ENCODE measurements around the gene SLC4A4.

Gene SLC4A4

DNA sequence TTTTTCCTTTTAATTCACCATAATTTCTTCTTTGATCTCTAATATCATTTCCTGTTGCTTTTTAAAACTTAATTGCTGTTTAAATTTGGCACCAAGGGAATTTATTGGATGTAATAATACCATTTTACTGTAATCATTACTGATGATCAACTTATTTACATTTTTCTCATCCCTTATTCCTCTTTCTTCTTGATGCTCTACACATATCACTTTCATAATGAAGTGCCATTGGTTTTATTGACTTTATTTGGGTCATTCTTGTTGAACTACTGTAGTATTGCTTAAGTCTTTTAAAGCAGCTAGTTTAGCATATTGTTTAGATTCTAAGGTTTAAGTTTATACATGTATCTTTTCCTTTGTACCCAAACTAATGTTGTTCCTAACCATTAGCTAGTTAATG, 130.7 kb downstream of the SLC4A4 start:
- no peak for DNase-seq

DNA sequence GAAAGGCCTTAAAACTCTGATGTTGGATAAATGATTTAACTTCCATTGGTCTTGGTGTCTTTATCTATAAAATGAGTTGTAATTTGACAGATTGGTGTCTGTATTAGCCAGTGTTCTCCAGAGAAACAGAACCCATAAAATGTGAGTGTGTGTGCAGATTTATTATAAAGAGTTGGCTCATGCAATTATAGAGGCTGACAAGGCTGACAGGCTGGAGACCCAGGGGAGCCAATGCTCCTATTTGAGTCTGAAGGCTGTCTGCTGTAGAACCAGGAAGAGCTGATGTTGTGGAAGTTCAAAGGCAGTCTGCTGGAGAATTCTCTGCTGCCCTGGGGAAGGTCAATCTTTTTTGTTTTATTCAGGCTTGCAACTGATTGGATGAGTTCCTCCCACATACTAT, 131.7 kb downstream of the SLC4A4 start:
- DNase-seq, result no peak

DNA sequence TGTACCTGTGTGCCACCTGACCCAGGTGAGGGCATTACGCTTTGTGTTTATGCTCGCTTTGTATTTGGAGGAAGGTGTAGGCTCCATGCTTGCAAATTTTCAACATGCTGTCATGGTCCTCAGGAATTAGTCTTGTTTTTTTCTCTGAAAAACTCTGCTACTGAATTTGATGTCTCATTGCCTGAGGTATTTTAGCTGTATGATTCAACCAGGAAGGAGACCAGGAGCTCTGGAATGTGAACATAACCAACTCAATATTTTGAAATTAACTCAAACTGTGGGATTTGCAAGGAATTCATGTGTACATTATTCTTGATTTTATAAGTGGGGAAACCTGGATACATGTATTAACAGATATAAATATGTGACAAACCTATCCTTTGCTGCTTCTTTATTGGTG, 134.1 kb downstream of the SLC4A4 start:
- no peak for DNase-seq

DNA sequence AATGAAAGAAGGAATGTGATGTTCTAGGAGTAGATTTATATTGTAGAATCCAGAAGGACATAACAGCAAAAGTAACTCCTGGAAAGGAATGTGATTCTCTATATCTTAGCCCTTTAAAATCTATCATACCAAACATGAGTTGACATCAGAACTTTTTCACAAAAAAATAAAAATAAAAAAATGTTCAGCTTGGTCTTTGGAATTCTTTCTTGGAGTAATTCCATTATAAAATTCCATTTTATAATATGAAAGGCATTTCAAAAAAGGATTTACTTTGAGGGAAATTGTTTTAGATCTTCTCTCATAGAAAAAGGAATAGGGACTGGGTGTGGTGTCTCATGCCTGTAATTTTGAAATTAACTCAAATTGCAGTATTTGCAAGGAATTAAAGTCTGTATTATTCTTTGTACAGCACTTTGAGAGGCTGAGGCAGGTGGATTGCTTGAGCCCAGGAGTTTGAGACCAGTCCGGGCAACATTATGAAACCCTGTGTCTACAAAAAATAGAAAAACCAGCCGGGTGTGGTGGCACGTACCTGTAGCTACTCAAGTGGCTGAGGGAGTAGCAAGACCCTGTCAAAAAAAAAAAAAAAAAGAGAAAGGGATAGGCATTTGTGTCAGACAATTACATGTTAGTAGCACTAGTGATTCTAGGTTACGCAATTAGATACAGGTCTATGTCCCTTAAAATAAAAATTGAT, 134.9 kb downstream of the SLC4A4 start:
- DNase-seq, result no peak

DNA sequence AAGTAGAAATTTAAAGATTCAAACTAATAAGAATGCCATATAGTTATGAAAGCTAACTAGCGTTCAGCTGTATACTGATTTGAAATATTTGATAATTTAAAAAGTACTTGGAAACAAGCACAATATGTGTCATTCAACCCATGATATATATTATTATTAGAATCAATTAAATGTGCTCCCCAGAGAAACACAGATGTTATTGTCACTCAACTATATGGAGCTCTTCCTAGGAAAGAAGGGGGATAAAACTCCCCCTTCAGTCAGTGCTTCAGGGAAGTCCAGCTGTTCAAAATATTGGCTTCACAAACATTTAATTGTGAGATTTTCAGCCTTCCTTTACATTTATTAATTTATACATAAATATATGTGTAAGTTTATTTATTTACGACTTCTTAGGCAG, 135.9 kb downstream of the SLC4A4 start:
- no peak for DNase-seq

DNA sequence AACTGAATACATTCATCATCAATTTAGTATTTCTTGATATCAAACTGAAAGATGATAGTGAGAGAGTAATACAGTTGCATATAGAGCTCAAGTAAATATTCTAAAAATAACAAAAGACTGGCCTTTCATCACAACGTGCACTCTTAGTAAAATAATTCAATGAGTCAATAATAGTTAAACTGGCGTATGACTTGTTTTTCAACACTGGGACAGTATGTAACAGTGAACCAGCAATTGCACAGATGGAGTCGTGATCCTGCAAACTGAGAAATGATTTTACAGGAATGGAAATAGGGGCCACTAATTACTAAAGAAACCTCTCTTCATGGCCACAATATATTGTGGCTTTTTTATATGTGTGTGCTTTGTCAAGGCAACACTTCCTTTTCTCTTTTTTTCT, 137.4 kb downstream of the SLC4A4 start:
- no peak for DNase-seq

DNA sequence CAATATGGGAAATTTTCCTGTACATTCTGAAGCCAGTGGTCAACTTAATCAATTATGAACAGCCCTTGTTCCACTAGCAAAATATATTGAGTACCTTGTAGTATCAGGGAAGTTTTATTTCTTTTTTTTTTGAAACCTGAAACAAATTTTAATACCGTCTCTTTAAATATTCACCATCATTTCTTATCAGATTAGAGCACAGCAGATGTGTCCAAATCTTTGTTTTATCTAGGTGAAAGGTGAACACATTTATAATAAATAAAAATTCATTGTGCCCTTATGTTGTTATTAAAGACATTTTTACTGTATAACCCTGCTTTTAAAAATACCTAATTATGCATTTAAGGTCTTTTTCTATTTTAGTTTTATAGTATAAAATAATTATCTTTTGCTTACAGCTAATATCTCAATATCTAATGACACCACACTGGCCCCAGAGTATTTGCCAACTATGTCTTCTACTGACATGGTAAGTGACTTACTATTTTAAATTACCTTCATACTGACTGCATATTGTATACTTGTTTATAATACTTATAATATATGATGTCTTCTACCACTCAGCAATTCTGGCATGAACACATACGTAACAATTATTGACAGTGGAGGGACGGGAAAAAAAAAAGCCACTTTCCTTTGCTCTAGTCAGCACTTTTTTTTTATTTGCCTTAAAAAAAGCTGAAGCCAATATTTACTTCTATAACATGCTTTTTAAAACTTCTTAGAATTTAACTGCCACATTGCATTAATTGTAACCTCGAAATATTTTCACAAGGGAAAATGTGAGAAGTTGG, 147.9 kb downstream of the SLC4A4 start:
- no peak for DNase-seq

DNA sequence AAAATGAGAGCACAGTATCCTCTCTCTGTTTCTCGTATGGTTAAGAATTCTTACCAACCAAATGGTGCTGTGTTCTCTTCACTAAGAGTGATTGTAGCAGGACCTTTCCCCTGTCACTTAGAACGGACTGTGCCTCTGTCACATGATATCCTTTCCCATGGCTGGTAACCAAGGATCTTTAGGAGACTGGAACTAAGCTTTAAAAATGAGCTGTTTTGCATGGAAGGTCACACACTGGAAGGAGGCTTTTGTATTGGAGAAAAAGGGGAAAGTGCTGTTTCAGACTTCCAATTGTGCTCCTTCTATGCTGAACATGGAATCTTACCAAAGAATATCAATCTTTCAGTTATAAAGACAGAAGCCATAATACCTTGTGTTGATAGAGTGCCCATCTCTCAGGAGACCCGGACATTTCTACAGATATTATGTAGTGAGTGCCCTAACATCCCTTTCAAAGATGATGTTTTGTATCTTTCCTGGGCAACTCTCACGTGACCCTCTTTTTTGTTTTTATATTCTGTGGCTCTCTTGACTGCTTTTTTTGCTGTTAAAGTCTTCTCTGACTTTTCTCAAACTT, 148.6 kb downstream of the SLC4A4 start:
- peak in 40 of 58 donors; percentile 0 to 81 (median 10) for DNase-seq

DNA sequence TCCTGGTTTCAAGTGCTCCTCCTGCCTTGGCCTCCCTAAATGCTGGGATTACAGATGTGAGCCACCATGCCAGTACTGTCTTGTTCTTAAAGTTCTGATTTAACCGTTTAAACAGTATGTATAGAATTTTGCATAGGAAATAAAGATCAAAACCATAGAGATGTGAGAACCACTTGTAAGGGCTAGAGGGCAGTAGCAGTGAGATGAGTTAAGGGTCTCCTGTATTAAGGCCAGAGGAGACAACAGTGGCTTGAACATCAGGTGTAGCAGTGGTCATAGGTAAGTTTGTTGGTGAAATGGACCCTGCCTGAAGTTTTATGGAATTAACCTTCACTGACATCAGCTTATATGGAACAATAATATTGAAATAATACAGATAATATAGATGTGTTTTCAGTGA, 155.7 kb downstream of the SLC4A4 start:
- no peak for DNase-seq

DNA sequence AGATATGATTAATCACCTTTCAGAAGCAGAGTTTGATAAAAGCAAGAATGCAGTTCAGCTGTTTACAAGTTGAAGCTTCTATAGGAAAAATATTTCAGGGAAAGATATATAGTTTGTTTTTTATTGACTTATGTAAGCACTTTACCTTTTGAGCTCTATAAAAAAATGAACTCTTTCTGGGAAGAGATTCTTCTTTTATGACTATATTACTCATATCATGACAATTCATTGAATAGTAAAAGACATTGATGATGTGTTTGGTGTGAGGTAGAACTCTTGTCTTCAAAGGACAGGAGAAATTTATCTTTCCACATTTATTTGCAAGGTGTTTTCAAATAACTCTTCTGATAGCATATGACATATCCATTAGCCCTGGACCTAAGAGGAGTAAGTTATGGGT, 156.6 kb downstream of the SLC4A4 start:
- DNase-seq, result no peak

DNA sequence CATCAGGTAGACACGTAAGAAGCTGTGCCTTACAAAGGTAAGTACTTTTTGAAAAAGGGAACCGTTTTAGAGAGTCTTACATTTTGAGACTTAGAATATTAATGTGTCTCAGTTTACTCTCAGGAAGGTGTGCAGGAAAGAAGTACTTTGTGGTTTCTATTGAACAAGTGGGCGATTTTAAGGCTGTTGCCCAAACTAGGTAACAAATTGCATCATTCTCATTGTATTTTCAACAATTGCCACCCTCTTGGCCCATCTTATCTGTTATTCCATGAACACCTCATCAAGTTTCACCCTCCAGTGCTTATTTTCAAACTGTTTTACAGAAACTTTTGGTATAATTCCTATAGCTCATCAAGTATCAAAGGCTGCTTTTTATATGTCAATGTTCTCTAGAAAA, 158.3 kb downstream of the SLC4A4 start:
- no peak for DNase-seq

DNA sequence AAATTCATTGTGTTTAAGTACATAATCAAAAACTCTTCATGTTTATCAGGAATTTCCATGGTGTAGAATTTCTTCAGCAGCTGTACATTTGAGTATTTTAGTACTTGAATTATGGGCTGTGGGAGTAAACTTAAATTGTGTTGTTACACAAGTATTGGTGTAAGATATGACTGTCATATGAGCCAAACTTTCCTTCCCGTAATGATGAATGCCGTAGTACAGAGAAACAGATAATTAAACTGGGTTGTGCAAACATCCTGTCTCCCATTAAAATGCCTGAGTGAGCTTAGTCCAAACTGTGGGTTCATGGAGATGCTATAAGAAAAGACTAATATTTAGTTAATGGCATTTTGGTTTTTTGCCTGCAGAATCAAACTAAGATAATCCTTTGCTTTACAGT, 159.2 kb downstream of the SLC4A4 start:
- DNase-seq, result no peak

DNA sequence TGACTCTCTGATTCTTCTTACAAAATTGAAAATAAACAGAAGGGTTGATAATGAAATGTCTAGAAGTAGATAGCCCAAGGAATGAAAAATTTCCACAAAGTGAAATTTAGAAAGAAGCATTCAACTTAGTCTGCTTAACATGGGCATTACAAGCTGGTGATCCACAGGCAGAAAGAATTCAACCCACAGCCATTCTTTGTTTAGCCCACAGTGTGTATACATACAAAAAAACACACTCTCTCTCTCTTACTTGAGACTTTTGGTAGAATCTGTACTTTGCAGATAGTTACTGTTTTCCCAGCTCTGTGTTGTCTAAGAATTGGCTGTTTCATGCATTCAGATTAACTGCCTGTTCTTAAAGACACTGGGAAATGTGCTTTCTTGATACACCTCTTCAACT, 159.8 kb downstream of the SLC4A4 start:
- DNase-seq, result no peak

DNA sequence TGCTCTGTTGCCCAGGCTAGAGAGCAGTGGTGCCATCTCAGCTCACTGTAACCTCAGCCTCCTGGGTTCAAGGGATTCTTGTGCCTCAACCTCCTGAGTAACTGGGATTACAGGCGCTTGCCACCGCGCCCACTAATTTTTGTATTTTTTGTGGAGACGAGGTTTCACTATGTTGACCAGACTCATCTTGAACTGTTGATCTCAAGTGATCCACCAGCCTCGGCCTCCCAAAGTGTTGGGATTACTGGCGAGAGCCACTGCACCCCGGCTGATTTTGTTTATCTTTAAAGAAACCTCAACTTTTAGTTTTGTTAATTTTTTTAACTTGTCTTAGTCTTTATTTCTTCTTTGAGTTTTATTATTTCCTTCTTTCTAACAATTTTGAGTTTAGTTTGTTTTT, 163.2 kb downstream of the SLC4A4 start:
- no peak for DNase-seq

DNA sequence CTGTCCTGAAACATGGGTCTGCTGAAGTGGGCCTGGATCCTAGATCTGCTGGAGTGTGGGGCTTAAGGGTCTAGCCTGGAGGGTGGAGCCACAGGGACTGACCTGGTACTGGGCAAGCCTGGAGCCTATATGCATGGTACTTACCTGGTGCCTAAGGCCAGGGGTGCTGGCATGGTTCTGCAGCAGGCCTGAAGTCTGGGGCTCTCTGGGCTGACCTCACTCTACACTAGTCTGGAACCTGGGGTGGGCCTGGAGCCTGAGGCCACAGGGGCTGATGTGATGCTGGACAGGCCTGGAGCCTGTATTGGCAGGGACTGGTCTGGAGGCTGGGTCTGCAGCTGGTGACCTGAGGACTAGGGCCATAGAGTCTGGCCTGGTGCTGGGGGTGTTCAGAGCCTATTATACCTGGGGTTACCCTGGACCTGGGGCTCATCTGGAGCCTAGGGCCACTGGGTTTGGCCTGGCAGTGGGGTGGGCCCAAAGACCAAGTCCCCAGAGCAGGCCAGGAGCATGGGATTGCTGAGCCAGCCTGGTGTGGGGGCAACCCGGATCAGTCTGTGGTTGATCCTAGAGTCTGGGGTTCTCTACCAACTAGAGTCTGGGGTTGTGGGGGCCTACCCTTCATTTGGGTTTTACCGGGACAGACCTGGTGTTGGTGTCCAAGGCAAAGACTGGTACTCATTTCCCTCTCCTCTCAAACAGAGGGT, 179.6 kb downstream of the SLC4A4 start:
- no peak for DNase-seq

DNA sequence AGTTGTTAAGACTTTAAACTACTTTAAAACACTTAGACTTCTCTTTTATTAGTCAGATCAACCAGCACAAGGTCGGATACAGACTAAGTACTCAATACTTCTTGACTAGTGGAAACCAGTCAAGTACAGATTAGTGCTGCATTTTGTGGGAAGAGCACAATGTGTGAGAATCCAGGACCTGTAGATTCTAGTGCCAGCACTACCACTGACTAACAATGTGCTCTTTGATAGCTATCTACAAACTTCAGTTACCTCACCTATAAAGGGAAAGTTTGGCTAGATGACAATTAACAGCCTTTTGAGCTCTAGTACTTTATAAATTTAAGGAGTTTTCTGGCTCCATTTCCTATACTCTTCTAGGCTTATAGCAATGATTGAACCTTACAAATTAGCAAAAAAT, 181.5 kb downstream of the SLC4A4 start:
- no peak for DNase-seq

DNA sequence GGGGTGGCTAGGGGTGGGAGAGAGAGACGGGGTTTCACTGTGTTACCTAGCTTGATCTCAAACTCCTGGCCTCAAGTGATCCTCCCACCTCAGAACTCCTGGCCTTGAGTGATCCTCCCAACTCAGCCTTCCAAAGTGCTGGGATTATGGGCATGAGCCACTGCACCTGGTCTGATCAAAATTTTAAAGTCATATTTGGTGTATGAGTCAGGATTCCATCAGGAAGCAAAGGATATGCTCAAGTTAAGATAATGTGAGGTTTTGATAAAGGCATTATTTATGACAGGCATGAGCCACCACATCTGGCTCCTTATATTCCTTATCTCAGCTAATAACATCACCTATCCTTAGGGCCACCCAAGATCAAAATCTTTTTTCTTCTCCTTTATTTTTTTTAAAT, 182.0 kb downstream of the SLC4A4 start:
- no peak for DNase-seq

DNA sequence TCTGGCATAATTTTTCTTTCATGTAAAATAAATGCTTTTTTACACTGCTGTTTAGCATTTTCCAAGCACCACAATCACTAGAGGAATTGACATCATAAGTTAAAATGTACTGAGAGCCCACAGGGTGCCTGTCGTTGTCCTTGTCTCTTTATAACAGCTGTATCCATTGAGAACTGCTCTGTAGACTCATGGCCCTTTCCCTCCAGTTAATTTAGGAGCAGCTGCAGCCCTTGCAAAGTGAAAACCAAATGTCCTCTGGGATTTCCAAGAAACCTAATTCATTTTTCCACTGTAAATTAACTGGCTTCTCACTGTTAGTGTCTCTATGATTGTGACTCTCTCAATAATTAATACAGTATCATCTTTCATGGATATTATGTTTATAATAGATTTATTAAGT, 185.9 kb downstream of the SLC4A4 start:
- no peak for DNase-seq

DNA sequence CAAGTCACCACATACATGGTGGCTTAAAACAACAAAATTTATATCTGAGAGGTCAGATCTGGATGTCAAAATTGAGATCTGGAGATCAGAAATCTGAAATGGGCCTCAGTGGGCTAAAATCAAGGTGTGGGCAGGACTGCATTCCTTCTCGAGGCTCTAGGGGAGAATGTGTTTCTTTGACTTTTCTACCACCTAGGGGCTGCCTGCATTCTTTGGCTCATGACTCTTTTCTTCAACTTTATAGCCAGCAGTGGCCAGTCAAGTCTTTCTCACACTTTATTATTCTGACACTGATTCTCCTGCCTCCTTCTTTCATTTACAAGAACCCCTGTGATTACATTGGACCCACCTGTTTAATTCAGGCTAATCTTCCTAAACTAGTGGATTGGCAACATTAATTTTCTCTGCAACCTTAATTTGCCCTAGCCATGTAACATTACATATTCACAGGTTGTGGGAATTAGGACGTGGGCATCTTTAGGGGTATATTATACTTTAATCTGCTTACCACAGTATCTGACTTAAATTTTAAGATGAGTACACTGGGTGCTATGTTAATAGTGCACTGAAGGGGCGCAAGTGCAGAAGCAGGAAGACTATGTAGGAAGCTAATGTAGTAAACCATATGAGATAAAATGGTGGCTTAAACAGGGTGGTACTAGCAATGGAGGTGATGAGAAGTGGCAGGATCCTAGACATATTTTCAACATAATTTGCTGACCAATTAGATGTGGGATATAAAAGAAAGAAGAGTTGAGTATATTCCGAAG, 188.0 kb downstream of the SLC4A4 start:
- DNase-seq, result no peak

DNA sequence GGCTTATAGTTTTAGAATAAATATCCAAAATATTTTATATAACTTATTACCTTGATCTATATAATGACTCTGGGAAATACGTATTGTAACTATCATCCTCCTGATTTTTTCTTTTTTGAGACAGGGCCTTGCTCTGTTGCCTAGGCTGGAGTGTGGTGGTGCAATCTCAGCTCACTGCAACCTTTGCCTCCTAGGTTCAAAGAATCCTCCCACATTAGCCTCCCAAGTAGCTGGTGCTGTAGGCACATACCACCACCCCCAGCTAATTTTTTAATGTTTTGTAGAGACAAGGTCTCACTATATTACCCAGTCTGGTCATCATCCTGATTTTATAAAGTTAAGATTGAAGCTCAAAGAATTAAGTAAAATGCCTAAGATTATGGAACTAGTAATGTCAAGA, 193.6 kb downstream of the SLC4A4 start:
- DNase-seq, result no peak

DNA sequence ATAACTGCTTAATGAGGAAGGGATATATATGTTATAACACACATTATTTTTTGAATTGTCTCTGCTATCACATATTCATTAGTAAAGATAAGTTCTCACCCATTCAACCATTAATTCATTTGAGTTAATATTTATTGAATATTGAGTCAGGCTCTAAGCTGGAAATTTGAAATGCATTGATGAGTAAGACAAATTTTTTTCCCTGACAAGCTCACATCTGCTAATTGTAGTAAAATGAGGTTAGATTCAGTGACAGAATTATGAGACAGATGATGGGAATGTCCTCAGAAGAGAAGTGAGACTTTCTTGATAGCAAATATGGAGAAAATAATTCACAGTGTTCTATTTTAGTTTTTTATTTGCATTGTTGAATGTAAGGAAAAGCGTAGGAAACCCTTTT, 194.3 kb downstream of the SLC4A4 start:
- no peak for DNase-seq
